ENCODE data around the gene PSMA6.
A peak's percentile ranks its signal among the peaks of the same experiment; 100 is the strongest.
"Not testable (repeated sequence)": the region's sequence is repeated elsewhere in the genome, so short reads cannot be mapped to it uniquely, and the experiment has no call there.

PSMA6 gene

DNA sequence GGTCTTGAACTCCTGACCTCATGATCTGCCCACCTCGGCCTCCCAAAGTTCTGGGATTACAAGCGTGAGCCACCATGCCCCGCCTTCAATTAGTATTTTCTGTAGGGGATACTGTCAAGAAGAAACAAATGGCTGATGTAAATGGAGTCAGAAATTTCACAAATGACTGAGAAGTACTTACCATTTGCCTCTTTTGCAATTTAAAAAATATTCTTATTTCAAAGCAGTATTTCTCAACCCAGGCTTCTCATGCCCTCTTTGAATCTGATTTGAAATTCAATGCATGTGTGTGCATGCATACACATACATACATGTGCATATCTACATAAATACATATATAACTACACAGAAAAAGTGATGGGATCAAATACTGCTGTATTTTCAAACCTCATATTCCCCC is 4.4 kb downstream of the PSMA6 start:
- no peaks in the 10 kb centered on the region for H3K27me3 Mint-ChIP-seq
- peak overlapping the region; percentile 76 for H3K4me3 Mint-ChIP-seq
- peaks cover 6% of the 10 kb centered on the region for H3K36me3 Mint-ChIP-seq
- peaks cover 61% of the 10 kb centered on the region for H3K4me1 Mint-ChIP-seq (ENCODE audit: low read depth)
- peak overlapping the region; percentile 46 for H3K27ac Mint-ChIP-seq
- no peaks in the 10 kb centered on the region for H3K9me3 Mint-ChIP-seq (ENCODE audit: low read depth)

DNA sequence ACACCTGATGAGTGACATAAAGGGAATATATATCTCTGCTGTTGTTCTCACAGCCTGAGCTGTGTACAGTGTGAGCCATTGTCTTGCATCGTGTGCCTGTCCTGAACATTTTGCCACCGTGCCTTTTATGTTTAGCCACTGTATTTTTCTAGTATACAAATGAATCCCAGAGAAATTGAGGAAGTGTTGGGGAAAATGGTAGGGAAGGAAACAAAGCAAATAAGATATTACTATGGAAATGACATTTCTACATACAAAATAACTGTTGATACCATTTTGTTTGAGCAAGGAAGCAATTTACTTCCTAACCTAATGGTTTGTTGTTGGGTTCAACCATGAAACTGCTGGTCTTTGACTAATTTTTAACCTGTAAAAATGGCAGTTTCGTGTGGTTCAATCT is 5.5 kb downstream of the PSMA6 start:
- no peak overlapping the region for H3K4me3 Mint-ChIP-seq
- H3K27me3 Mint-ChIP-seq, result no peaks in the 10 kb centered on the region
- no peaks in the 10 kb centered on the region for H3K9me3 Mint-ChIP-seq (ENCODE audit: low read depth)
- peaks cover 70% of the 10 kb centered on the region for H3K4me1 Mint-ChIP-seq (ENCODE audit: low read depth)
- H3K27ac Mint-ChIP-seq, result peak overlapping the region; percentile 61
- H3K36me3 Mint-ChIP-seq, result peaks cover 10% of the 10 kb centered on the region

DNA sequence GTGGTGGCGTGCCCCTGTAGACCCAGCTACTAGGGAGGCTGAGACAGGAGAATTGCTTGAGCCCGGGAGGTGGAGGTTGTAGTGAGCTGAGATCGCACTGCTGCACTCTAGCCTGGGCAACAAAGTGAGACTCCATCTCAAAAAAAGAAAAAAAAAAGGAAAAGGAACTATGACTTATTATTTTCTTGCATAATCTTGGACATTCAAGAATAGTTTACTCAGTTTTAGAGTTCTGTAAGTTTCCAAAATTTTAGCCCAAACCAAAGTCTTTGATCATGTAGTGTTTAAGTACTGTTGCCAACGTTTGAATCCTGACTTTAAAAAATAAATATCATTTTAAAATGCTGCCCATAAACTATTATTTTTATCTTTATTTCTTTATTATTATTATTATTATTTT is 6.2 kb downstream of the PSMA6 start:
- Mint-ChIP-seq H3K4me3 (no peak overlapping the region), H3K9me3 (ENCODE audit: low read depth) (no peaks in the 10 kb centered on the region), H3K27ac (no peak overlapping the region), H3K36me3 (peaks cover 10% of the 10 kb centered on the region), H3K27me3 (no peaks in the 10 kb centered on the region), H3K4me1 (ENCODE audit: low read depth) (peaks cover 75% of the 10 kb centered on the region)

DNA sequence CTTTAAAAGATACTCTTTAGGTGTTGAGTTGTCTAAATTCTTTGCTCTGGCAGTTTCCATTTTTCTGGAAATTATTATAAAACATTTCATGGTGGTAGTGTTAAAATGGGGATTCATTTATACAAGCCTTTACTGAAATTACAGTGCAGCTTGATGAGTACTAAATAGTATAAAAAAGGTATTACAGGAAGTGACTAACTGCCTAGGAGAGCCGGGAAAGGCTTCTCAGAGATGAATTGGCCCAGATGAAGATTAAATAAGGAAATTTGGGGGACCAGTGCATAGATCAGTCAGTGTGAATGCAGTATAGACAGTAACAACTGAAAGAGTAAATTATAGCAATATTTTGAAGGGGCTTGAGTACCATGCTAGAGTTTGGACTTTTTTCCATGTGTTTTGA is 7.5 kb downstream of the PSMA6 start:
- peak overlapping the region; percentile 64 for H3K4me3 Mint-ChIP-seq
- peaks cover 8% of the 10 kb centered on the region for H3K36me3 Mint-ChIP-seq
- H3K4me1 Mint-ChIP-seq (ENCODE audit: low read depth), result peaks cover 74% of the 10 kb centered on the region

DNA sequence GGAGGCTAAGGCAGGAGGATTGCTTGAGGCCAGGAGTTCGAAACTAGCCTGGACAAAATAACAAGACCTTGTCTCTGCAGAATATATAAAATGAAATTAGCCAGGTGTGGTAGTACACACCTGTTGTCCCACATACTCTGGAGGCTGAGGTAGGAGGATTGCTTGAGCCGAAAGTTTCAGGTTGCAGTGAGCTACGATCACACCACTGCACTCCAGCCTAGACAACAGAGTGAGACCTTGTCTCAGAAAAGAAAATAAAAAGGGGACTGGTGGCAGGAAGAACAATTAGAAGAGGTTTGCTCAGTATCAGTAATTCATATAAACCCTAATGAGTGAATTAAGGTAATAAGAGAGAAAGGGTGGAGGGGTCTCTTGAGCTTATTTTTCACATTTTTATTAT is 8.0 kb downstream of the PSMA6 start:
- H3K4me1 Mint-ChIP-seq (ENCODE audit: low read depth), result peaks cover 74% of the 10 kb centered on the region
- H3K4me3 Mint-ChIP-seq, result peak overlapping the region; percentile 35
- no peaks in the 10 kb centered on the region for H3K27me3 Mint-ChIP-seq
- H3K27ac Mint-ChIP-seq, result peak overlapping the region; percentile 86
- no peaks in the 10 kb centered on the region for H3K9me3 Mint-ChIP-seq (ENCODE audit: low read depth)
- peaks cover 8% of the 10 kb centered on the region for H3K36me3 Mint-ChIP-seq

More for the DNA sequence above, 7.5 kb downstream of the PSMA6 start:
- Mint-ChIP-seq H3K27me3 (no peaks in the 10 kb centered on the region), H3K27ac (peak overlapping the region; percentile 86), H3K9me3 (ENCODE audit: low read depth) (no peaks in the 10 kb centered on the region)

DNA sequence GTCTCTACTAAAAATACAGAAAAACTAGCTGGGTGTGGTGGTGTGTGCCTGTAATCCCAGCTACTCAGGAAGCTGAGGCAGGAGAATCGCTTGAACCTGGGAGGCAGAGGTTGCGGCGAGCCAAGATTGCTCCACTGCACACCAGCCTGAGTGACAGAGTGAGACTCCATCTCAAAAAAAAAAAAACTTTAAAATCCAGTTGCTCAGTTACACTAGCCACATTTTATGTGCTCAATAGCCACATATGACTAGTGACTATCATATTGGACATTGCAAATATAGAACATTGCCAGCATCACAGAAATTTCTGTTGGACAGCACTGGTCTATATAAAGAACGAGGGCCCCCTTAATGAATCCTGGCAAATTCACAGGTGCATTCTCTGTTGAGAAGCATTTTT is 9.2 kb downstream of the PSMA6 start:
- H3K4me3 Mint-ChIP-seq, result peak overlapping the region; percentile 70
- not testable (repeated sequence) for H3K9me3 Mint-ChIP-seq (ENCODE audit: low read depth); H3K36me3 Mint-ChIP-seq

DNA sequence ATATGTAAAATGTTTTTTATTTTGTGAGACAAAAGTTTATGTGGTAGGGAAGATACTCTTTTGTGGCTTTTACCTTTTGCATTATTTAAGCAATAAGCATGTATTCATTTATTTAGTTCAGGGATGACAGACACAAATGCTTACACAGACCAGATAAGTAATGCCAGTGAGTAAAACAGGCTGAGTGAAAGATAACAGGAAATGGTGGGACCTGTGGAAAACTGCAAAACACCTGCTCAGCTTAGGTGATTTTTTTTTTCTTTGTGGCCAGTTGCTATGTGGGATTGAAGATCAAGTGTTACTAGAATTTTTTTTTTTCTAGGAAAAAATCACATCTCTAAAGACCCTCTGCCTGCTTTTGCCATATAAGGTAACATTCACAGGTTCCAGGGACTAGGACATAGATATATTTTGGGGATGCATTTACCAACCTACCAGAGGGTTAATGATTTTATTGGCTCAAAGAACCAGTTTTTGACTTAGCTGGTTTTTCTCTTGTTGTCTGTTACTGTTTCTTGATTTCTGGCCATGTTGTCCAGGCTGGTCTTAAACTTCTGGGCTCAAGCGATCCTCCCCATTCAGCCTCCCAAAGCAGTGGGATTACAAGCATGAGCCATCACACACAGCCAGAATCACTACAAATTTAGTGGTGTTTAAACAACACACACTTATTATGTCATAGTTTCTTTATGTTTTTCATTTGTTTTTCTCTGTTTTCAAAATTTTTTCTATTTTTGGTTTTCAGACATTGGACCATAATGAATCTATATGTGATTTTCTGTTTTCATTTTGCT is 9.8 kb downstream of the PSMA6 start:
- Mint-ChIP-seq H3K27me3 (no peaks in the 10 kb centered on the region), H3K9me3 (ENCODE audit: low read depth) (no peaks in the 10 kb centered on the region), H3K36me3 (peaks cover 4% of the 10 kb centered on the region), H3K4me1 (ENCODE audit: low read depth) (peaks cover 65% of the 10 kb centered on the region), H3K4me3 (peak overlapping the region; percentile 70), H3K27ac (peak overlapping the region; percentile 86)

More for the DNA sequence above, 9.2 kb downstream of the PSMA6 start:
- peak overlapping the region; percentile 86 for H3K27ac Mint-ChIP-seq
- H3K4me1 Mint-ChIP-seq (ENCODE audit: low read depth), result peaks cover 70% of the 10 kb centered on the region
- H3K27me3 Mint-ChIP-seq, result not testable (repeated sequence)

DNA sequence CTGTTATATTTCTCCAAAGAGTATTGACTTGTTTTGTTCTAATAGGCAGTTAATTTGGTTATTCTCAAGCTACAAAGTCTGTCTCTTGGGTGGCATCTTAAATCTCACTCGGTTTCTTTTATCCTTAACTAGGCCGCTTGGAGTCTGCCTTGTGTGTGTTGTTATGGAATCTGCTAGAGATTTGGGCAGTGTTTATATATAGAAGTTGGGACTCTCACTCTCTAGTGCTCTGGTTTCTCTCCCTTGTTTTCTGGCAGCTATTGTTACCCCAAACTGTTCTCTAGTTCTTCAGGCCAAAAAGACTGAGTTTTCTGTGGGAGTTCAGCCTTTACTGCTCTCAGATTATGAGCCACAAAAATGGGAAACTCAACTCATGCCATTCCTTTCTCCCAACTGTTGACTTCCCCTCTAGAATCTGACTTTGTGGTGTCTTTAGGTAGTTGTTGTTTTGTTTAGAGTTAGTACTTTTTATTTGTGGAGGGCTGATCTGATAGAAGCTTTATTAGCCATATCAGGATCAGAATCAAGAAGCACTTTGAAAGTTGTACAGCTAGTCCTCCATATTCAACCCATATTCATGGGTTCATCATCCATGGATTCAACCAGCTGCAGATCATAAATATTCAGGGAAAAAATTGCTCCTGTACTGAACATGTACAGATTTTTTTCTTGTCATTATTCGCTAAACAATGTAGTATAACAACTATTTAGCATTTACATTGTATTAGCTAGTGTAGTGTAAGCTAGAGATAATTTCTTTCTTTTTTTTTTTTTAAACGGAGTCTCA is 11.2 kb downstream of the PSMA6 start:
- H3K27ac Mint-ChIP-seq, result peak overlapping the region; percentile 86
- peak overlapping the region; percentile 12 for H3K4me3 Mint-ChIP-seq
- H3K27me3 Mint-ChIP-seq, result no peaks in the 10 kb centered on the region
- peaks cover 56% of the 10 kb centered on the region for H3K4me1 Mint-ChIP-seq (ENCODE audit: low read depth)
- H3K9me3 Mint-ChIP-seq (ENCODE audit: low read depth), result no peaks in the 10 kb centered on the region
- peaks cover 4% of the 10 kb centered on the region for H3K36me3 Mint-ChIP-seq

DNA sequence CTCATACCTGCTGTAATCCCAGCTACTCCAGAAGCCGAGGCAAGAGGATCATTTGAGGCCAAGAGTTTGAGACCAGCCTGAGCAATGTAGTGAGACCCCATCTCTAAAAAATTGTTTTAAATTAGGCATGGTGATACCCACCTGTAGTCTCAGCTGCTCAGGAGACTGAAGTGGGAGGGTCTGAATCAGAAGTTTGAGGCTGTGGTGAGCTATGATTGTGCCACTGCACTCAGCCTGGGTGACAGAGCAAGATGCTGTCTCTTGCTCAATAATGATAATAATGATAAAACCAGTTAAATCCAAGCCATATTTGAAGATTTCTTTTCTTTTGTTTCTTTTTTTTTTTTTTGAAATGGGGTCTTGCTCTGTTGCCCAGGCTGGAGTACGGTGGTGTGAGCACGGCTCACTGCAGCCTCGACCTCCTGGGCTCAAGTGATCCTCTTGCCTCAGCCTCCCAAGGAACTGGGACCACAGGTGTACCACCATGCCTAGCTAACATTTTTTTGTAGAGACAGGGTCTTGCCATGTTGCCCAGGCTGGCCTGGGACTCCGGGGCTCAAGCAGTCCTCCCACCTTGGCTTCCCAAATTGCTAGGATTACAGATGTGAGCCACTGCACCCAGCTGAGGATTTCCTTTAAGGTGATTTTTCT is 12.8 kb downstream of the PSMA6 start:
- Mint-ChIP-seq H3K4me1 (ENCODE audit: low read depth) (peaks cover 47% of the 10 kb centered on the region), H3K36me3 (peaks cover 4% of the 10 kb centered on the region), H3K4me3 (no peak overlapping the region), H3K9me3 (ENCODE audit: low read depth) (no peaks in the 10 kb centered on the region), H3K27ac (no peak overlapping the region), H3K27me3 (no peaks in the 10 kb centered on the region)

DNA sequence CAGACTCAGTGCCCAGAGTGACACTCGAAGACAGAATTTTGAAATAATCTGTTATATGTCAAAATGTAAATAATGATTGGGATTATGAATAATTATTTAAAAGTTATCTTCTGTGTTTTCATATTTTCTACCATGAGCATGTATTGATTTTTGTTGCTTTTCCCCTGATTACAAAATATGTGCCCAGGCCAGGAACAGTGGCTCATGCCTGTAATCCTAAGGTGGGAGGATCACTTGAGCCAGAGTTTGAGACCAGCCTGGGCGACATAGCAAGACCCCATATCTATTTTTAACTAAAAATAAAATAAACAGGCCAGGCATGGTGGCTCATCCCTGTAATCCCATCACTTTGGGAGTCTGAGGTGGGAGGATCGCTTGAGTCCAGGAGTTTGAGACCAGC is 13.5 kb downstream of the PSMA6 start:
- H3K27ac Mint-ChIP-seq, result peak overlapping the region; percentile 22
- peaks cover 4% of the 10 kb centered on the region for H3K36me3 Mint-ChIP-seq
- peaks cover 40% of the 10 kb centered on the region for H3K4me1 Mint-ChIP-seq (ENCODE audit: low read depth)
- H3K27me3 Mint-ChIP-seq, result no peaks in the 10 kb centered on the region
- no peak overlapping the region for H3K4me3 Mint-ChIP-seq
- no peaks in the 10 kb centered on the region for H3K9me3 Mint-ChIP-seq (ENCODE audit: low read depth)

GRCh38 chr14:35306114-35306513 is 13.9 kb downstream of the PSMA6 start:
- Mint-ChIP-seq H3K36me3 (peaks cover 4% of the 10 kb centered on the region), H3K27me3 (no peaks in the 10 kb centered on the region), H3K27ac (no peak overlapping the region)

GRCh38 chr14:35317820-35318219 is 25.6 kb downstream of the PSMA6 start:
- no peaks in the 10 kb centered on the region for H3K9me3 Mint-ChIP-seq (ENCODE audit: low read depth)
- H3K36me3 Mint-ChIP-seq, result peaks cover 6% of the 10 kb centered on the region
- peaks cover 21% of the 10 kb centered on the region for H3K4me1 Mint-ChIP-seq (ENCODE audit: low read depth)
- no peak overlapping the region for H3K4me3 Mint-ChIP-seq
- no peaks in the 10 kb centered on the region for H3K27me3 Mint-ChIP-seq
- peak overlapping the region; percentile 50 for H3K27ac Mint-ChIP-seq

More at GRCh38 chr14:35306114-35306513, 13.9 kb downstream of the PSMA6 start:
- peaks cover 36% of the 10 kb centered on the region for H3K4me1 Mint-ChIP-seq (ENCODE audit: low read depth)
- H3K4me3 Mint-ChIP-seq, result no peak overlapping the region
- no peaks in the 10 kb centered on the region for H3K9me3 Mint-ChIP-seq (ENCODE audit: low read depth)

DNA sequence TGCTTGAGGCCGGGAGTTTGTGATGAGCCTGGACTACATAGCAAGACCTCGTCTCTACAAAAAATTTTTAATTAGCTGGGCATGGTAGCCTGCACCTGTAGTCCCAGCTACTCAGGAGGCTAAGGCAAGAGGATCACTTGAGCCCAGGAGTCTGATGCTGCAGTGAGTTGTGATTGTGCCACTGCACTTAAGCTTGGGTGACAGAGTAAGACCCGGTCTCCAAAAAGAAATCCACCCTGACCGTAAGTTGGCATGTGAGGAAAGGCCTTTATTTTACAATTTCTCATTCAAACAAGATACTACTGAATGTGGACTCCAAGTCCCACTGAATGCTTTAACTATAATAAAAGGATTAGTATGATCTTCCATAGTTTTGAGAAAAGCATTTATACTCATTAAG is 27.3 kb downstream of the PSMA6 start:
- no peak overlapping the region for H3K4me3 Mint-ChIP-seq
- H3K9me3 Mint-ChIP-seq (ENCODE audit: low read depth), result no peaks in the 10 kb centered on the region
- H3K27me3 Mint-ChIP-seq, result no peaks in the 10 kb centered on the region
- H3K27ac Mint-ChIP-seq, result peak overlapping the region; percentile 28
- peaks cover 6% of the 10 kb centered on the region for H3K36me3 Mint-ChIP-seq
- peaks cover 14% of the 10 kb centered on the region for H3K4me1 Mint-ChIP-seq (ENCODE audit: low read depth)

GRCh38 chr14:35320472-35320871 is 28.3 kb downstream of the PSMA6 start:
- H3K4me3 Mint-ChIP-seq, result no peak overlapping the region
- H3K27ac Mint-ChIP-seq, result no peak overlapping the region
- H3K27me3 Mint-ChIP-seq, result no peaks in the 10 kb centered on the region
- no peaks in the 10 kb centered on the region for H3K9me3 Mint-ChIP-seq (ENCODE audit: low read depth)
- peaks cover 6% of the 10 kb centered on the region for H3K4me1 Mint-ChIP-seq (ENCODE audit: low read depth)
- peaks cover 2% of the 10 kb centered on the region for H3K36me3 Mint-ChIP-seq

DNA sequence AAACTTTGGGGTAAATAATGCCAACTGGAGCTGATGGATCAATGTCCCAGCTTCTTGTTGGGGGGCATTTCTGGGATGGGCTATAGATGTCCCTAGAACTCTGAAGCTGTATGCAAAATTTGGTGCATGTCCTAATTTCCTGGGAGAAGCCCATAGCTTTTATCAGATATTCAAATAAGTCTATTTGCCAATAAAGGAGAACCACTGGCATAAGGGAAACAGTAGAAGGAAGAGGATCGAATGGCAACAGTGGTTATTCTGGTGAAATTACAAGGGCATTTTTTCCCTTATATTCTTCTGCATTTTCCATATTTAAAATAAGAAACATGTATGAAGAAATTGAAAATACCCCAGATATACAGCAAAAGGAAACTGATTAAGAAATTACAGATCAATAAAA is 34.2 kb downstream of the PSMA6 start:
- no peaks in the 10 kb centered on the region for H3K4me1 Mint-ChIP-seq (ENCODE audit: low read depth)
- H3K27ac Mint-ChIP-seq, result no peak overlapping the region
- no peaks in the 10 kb centered on the region for H3K36me3 Mint-ChIP-seq
- no peak overlapping the region for H3K4me3 Mint-ChIP-seq
- H3K27me3 Mint-ChIP-seq, result no peaks in the 10 kb centered on the region
- H3K9me3 Mint-ChIP-seq (ENCODE audit: low read depth), result no peaks in the 10 kb centered on the region

Data from activated naive CD8-positive, alpha-beta T cell (primary cell).